GM12878 (cell line): Measurements from ENCODE around the gene NLGN2. TPM values are rescaled to one million over a fixed set of nuclear protein-coding genes. Genes with fewer than 3 reads are reported as not detected.

Source experiments
- ASH2L ChIP-seq: fragments of 300-600, 200-600 bp; sonication (generic); IDR thresholded peaks from 2 replicates; pipeline ENCODE4 v1.6.1; 2017; ENCODE audit warnings: low read depth, mild to moderate bottlenecking, borderline replicate concordance
- BACH1 ChIP-seq: fragments of 450-650 bp; IDR thresholded peaks from 2 replicates; pipeline ENCODE4 v1.6.1; 2017; ENCODE audit warnings: mild to moderate bottlenecking, borderline replicate concordance
- CEBPB ChIP-seq, 2 experiments: fragments of 150-350 bp in 1 of 2; IDR thresholded peaks; 2 replicates each; pipeline ENCODE4 v1.6.1; 2012 to 2014; ENCODE audit warnings: low read depth in 2 of 2, low read length in 2 of 2, borderline replicate concordance in 1 of 2, inconsistent platforms in 1 of 2
- FOS ChIP-seq: IDR thresholded peaks from 3 replicates; pipeline ENCODE4 v1.6.1; 2011; ENCODE audit warnings: borderline replicate concordance; ENCODE audit not compliant: insufficient read length; ENCODE audit errors: extremely low read depth
- FOXK2 ChIP-seq: fragments of 450-650 bp; IDR thresholded peaks from 2 replicates; pipeline ENCODE4 v1.6.1; 2017; ENCODE audit warnings: mild to moderate bottlenecking, moderate library complexity
- SUPT20H ChIP-seq: IDR thresholded peaks from 2 replicates; pipeline ENCODE4 v1.6.1; 2011; ENCODE audit warnings: low read depth, mild to moderate bottlenecking, low read length, moderate library complexity, borderline replicate concordance; ENCODE audit not compliant: control insufficient read depth
- ZNF24 ChIP-seq: fragments of 450-650 bp; IDR thresholded peaks from 2 replicates; pipeline ENCODE4 v1.6.1; 2017; ENCODE audit warnings: antibody characterized with exemption, mild to moderate bottlenecking
- ZZZ3 ChIP-seq: IDR thresholded peaks from 2 replicates; pipeline ENCODE4 v1.6.1; 2011; ENCODE audit warnings: low read depth; ENCODE audit not compliant: control insufficient read depth, insufficient read length
- polyA plus RNA-seq, 11 experiments: library from polyadenylated mRNA; depleted of rRNA in 4 of 11; unstranded in 6 of 11; stranded (reverse) in 5 of 11; fragments of >200 nt; fragmentation: Nextera tagmentation in 4 of 11; fragmentation: Illumina TruSeq in 1 of 11; extraction: Ambion mirVana in 4 of 11; extraction: Trizol in 1 of 11; gene quantifications; 1 replicate in 1 of 11; 2 replicates in 10 of 11; pipeline versions ENCODE4 v1.2.1 to v1.2.3, GENCODE V29; 2011 to 2016; ENCODE audit warnings: inconsistent platforms in 2 of 11, missing spikeins in 2 of 11, low read depth in 1 of 11
- total RNA-seq, 4 experiments: library from RNA; depleted of rRNA in 3 of 4; stranded (reverse); fragments of >200 nt in 3 of 4; fragmentation: Illumina TruSeq in 1 of 4; extraction: Trizol in 1 of 4; gene quantifications; 2 replicates each; pipeline versions ENCODE4 v1.2.1 to v1.2.3, GENCODE V29; 2013 to 2021
- TF ChIP-seq, protein P1 (sequence below): fragments of 450-650 bp; formaldehyde crosslinking; IDR thresholded peaks from 2 replicates; pipeline ENCODE4 v1.5.0; 2022; ENCODE audit warnings: mild to moderate bottlenecking, missing genetic modification characterization
- TF ChIP-seq, protein P2 (sequence below): fragments of 150-350 bp; IDR thresholded peaks from 2 replicates; pipeline ENCODE4 v1.6.1; 2014; ENCODE audit warnings: mild to moderate bottlenecking, low read depth, low read length
- TF ChIP-seq, protein P3 (sequence below): IDR thresholded peaks from 2 replicates; pipeline ENCODE4 v1.6.1; 2011; ENCODE audit warnings: borderline replicate concordance, low read depth, mild to moderate bottlenecking, moderate library complexity, low read length; ENCODE audit not compliant: insufficient read depth, poor library complexity, severe bottlenecking
- TF ChIP-seq, protein P4 (sequence below): fragments of 450-650 bp; IDR thresholded peaks from 2 replicates; pipeline ENCODE4 v1.6.1; 2016; ENCODE audit warnings: mild to moderate bottlenecking, moderate library complexity, borderline replicate concordance
- TF ChIP-seq, protein P5 (sequence below): fragments of 450-650 bp; IDR thresholded peaks from 2 replicates; pipeline ENCODE4 v1.6.1; 2017; ENCODE audit warnings: borderline replicate concordance
- TF ChIP-seq, protein P6 (sequence below): IDR thresholded peaks from 2 replicates; pipeline ENCODE4 v1.6.1; 2011; ENCODE audit warnings: low read depth, mild to moderate bottlenecking, low read length, moderate library complexity, borderline replicate concordance; ENCODE audit errors: extremely low read depth

The NLGN2 gene
- total and polyA plus RNA-seq, 10 of the 15 experiments (the other 5 are each of a cell fraction or from before 2014, with no cell fraction given): 0.02 to 0.87 (median 0.11) TPM; not detected in 2

DNA sequence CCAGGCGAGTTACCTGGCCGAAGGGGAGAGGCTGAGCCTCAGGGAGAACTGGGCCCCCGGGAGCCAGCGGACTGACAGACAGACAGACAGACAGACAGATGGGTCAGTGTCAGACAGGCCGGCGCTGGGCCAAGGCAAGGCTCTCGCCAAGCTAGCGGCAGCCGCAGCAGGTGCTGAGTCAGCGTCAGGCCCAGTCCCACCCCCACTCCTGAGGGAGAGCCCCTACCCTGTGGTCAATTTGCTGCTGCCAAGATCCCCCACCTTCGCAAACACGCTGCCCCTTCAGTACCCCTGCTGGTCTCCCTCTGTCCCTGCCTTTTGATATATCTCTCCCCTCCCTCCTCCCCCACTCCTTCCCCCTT lies 33.2 kb downstream of the NLGN2 start (continued):
- TF ChIP-seq, protein P1, sequence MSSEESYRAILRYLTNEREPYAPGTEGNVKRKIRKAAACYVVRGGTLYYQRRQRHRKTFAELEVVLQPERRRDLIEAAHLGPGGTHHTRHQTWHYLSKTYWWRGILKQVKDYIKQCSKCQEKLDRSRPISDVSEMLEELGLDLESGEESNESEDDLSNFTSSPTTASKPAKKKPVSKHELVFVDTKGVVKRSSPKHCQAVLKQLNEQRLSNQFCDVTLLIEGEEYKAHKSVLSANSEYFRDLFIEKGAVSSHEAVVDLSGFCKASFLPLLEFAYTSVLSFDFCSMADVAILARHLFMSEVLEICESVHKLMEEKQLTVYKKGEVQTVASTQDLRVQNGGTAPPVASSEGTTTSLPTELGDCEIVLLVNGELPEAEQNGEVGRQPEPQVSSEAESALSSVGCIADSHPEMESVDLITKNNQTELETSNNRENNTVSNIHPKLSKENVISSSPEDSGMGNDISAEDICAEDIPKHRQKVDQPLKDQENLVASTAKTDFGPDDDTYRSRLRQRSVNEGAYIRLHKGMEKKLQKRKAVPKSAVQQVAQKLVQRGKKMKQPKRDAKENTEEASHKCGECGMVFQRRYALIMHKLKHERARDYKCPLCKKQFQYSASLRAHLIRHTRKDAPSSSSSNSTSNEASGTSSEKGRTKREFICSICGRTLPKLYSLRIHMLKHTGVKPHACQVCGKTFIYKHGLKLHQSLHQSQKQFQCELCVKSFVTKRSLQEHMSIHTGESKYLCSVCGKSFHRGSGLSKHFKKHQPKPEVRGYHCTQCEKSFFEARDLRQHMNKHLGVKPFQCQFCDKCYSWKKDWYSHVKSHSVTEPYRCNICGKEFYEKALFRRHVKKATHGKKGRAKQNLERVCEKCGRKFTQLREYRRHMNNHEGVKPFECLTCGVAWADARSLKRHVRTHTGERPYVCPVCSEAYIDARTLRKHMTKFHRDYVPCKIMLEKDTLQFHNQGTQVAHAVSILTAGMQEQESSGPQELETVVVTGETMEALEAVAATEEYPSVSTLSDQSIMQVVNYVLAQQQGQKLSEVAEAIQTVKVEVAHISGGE (CRISPR knock-in tag): no peak
- TF ChIP-seq, protein P2, sequence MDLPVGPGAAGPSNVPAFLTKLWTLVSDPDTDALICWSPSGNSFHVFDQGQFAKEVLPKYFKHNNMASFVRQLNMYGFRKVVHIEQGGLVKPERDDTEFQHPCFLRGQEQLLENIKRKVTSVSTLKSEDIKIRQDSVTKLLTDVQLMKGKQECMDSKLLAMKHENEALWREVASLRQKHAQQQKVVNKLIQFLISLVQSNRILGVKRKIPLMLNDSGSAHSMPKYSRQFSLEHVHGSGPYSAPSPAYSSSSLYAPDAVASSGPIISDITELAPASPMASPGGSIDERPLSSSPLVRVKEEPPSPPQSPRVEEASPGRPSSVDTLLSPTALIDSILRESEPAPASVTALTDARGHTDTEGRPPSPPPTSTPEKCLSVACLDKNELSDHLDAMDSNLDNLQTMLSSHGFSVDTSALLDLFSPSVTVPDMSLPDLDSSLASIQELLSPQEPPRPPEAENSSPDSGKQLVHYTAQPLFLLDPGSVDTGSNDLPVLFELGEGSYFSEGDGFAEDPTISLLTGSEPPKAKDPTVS: no peak
- TF ChIP-seq BACH1: peak; percentile 97
- no peak for TF ChIP-seq SUPT20H
- no peak for TF ChIP-seq ZZZ3
- no peak for TF ChIP-seq ZNF24
- TF ChIP-seq, protein P3, sequence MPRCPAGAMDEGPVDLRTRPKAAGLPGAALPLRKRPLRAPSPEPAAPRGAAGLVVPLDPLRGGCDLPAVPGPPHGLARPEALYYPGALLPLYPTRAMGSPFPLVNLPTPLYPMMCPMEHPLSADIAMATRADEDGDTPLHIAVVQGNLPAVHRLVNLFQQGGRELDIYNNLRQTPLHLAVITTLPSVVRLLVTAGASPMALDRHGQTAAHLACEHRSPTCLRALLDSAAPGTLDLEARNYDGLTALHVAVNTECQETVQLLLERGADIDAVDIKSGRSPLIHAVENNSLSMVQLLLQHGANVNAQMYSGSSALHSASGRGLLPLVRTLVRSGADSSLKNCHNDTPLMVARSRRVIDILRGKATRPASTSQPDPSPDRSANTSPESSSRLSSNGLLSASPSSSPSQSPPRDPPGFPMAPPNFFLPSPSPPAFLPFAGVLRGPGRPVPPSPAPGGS: peak; percentile 77
- TF ChIP-seq, protein P4, sequence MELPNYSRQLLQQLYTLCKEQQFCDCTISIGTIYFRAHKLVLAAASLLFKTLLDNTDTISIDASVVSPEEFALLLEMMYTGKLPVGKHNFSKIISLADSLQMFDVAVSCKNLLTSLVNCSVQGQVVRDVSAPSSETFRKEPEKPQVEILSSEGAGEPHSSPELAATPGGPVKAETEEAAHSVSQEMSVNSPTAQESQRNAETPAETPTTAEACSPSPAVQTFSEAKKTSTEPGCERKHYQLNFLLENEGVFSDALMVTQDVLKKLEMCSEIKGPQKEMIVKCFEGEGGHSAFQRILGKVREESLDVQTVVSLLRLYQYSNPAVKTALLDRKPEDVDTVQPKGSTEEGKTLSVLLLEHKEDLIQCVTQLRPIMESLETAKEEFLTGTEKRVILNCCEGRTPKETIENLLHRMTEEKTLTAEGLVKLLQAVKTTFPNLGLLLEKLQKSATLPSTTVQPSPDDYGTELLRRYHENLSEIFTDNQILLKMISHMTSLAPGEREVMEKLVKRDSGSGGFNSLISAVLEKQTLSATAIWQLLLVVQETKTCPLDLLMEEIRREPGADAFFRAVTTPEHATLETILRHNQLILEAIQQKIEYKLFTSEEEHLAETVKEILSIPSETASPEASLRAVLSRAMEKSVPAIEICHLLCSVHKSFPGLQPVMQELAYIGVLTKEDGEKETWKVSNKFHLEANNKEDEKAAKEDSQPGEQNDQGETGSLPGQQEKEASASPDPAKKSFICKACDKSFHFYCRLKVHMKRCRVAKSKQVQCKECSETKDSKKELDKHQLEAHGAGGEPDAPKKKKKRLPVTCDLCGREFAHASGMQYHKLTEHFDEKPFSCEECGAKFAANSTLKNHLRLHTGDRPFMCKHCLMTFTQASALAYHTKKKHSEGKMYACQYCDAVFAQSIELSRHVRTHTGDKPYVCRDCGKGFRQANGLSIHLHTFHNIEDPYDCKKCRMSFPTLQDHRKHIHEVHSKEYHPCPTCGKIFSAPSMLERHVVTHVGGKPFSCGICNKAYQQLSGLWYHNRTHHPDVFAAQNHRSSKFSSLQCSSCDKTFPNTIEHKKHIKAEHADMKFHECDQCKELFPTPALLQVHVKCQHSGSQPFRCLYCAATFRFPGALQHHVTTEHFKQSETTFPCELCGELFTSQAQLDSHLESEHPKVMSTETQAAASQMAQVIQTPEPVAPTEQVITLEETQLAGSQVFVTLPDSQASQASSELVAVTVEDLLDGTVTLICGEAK: no peak
- no peak for TF ChIP-seq FOXK2
- no peak for TF ChIP-seq FOS
- no peak for TF ChIP-seq CEBPB (IDR thresholded peaks at IDR 0.05; ENCODE audit: borderline replicate concordance in 1 of 2, low read depth in 2 of 2, low read length in 2 of 2)
- TF ChIP-seq, protein P5, sequence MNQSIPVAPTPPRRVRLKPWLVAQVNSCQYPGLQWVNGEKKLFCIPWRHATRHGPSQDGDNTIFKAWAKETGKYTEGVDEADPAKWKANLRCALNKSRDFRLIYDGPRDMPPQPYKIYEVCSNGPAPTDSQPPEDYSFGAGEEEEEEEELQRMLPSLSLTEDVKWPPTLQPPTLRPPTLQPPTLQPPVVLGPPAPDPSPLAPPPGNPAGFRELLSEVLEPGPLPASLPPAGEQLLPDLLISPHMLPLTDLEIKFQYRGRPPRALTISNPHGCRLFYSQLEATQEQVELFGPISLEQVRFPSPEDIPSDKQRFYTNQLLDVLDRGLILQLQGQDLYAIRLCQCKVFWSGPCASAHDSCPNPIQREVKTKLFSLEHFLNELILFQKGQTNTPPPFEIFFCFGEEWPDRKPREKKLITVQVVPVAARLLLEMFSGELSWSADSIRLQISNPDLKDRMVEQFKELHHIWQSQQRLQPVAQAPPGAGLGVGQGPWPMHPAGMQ: no peak
- TF ChIP-seq ASH2L: no peak
- TF ChIP-seq, protein P6, sequence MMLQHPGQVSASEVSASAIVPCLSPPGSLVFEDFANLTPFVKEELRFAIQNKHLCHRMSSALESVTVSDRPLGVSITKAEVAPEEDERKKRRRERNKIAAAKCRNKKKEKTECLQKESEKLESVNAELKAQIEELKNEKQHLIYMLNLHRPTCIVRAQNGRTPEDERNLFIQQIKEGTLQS: no peak
